GOT3 (cell line): ENCODE results near the gene NAA15.
"Not testable (repeated sequence)": the region's sequence is repeated elsewhere in the genome, so short reads cannot be mapped to it uniquely, and the experiment has no call there.

ENCODE experiments used
- DNase-seq: peaks from one replicate; lab custom pipeline; 2025; ENCODE audit warnings: mixed read lengths; lab: John Stamatoyannopoulos, UW

NAA15 gene

DNA sequence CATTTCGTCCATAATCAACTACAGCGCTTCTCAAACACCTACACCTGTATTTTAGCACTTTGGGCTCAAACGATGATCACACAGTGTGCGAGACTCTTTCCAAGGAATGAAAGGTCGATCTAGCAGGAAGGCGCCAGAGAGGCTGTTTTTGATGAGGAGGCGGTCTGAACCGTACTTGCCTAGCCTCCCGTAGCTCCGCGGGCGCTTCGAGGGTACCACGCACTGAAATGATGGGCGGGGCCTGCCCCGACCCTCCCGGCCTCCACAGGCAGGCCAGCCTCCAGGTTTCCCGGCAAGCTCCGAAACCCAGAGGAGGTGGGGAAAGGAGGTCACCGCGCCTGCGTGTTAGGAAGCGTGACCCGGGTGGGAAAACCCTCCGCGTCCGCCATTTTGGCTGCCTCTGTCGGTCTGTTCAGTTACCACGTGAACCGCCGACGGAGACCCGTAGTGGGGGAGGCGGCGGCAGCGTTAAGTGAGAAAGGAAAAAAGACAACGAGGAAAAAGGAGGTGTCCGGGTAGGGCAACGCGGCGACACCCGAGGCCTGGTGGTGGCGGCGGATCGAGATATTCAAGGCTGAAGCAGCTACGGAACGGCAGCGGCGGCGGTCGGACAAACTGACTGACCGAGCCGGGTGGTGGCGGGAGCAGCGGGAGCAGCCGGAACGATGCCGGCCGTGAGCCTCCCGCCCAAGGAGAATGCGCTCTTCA lies at the start of gene NAA15:
Gene NAA15, plus strand, starts transcription at position 393 of the 708 bp plus-strand sequence. Its CDS starts 273 bp downstream, at position 666.
- DNase-seq: peak; percentile 72

DNA sequence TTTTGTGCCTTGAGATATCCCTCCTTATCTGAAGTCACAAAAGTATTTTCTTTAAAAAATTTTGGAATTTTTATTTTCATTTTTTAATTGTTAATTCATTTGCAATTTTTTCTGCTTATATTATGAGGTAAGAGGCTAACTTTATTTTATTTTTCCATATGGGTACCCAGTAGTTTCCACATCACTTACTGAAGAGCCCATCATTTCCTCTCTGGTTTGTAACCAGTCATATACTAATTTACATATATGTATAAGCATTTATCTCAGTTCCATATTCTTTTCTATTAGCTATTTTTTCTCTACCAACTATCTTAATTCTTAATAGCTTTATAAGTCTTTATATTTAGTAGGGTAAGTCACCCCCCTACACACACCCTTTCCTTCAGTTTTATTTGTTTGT lies 48.3 kb upstream of the NAA15 start:
- DNase-seq: no peak

DNA sequence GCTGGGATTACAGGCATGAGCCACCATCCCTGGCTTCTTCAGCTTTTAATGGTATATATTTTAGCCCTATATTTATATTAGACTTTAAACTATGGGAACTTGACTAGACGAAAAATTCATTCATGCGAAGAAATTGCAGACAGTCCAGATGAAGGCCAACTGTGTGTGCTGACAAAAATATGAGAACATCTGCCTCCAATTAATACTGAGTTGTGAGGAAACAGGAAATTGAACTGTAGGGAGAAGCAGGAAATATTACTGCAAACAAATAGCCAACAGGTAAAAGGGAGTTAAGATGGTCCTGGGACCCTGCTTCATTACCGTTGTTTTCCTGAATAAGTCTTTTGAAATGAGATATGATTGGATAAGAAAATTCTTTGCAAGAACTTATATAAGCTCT lies 47.6 kb upstream of the NAA15 start:
- no peak for DNase-seq

GRCh38 chr4:139255581-139255980 lies 45.7 kb upstream of the NAA15 start:
- DNase-seq: not testable (repeated sequence)

DNA sequence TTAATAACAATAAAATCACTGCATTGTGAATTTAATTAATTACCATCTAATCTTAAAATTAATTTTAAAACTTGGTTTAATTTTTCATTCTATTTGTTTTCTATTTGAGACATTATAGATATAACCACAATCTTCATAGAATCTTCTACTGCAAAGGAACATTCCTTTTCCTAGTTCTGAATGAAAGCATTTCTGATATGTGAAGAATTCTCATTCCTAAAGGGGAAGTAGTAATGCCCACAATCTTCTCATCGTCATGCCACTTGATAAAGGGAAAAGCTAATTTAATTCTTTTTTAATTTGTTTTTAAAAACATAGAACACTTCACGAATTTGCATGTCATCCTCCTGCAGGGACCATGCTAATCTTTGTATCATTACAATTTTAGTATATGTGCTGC lies 45.0 kb upstream of the NAA15 start:
- no peak for DNase-seq

- DNase-seq: no peak
Observed at GRCh38 chr4:139265654-139266053, 35.7 kb upstream of the NAA15 start.

- DNase-seq: no peak
Observed at GRCh38 chr4:139266208-139266582, 35.1 kb upstream of the NAA15 start.

DNA sequence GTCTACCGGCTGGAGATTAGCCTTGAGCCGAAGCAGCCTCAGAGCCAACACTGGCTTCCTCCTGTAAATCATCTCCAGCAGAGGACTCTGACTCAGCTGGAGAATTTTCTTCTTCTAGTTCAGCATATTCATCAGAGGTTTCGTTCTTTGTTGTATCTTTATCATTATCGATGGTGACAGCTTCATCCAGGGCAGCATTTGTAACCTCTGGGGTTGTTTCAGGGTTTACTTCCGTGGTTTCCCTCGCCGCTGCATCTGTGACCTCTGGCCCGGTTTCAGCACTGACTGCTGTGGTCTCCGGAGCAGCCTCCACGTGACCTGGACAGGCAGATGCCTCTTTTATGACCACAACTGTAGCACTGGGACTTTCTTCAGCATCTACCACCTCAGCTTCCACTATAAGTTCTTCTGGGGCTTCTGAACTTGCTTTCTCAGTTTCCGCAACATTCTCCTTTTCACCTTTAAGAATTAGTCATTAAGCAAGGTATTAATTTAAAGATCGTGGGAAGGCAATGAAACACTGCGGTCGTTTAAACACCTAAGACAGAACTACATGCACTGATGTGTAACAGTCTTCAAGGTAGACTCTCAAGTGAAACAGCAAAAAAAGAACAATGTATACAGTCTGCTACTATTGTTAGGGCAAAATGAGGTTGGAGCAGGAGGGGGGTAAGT lies 34.6 kb upstream of the NAA15 start:
- DNase-seq: no peak

DNA sequence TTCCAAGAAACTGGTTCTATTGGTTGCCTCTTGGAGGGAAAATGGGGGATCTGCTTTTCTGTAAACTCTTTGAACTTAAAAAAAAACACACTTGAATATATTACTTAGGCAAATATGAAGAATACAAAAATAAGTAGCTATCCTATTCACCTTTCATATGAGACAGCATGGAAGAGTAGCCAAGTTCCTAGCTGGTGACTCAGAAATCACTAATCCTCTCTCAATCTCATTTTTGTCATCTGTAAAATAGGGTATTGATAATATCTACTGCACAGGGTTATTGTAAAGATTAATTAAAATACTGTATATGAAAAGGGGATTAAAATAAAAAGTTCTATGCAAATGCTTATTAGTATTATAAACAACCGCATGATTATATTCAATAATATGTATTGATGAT lies 34.0 kb upstream of the NAA15 start:
- DNase-seq: no peak

DNA sequence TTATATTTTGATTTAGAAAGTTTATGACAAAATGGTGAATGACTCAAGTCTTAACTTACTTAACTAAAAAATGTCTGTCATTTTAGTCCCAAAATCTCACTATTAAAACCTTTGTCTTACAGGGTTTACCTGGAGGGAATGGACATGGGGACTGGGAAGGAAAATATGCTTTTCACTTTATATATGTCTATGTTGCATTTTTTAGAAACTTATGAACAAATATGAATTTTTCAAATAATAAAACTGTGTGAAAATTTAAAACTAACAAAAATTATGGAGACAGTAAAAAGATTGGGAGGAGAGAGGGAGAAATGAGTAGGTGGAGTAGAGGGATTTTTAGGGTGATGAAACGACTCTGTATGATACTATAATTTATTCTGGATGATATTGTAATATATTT lies 27.5 kb upstream of the NAA15 start:
- DNase-seq: no peak

- DNase-seq: no peak
Observed at GRCh38 chr4:139274790-139275189, 26.5 kb upstream of the NAA15 start.

- DNase-seq: no peak
Observed at GRCh38 chr4:139275281-139275735, 26.0 kb upstream of the NAA15 start.

DNA sequence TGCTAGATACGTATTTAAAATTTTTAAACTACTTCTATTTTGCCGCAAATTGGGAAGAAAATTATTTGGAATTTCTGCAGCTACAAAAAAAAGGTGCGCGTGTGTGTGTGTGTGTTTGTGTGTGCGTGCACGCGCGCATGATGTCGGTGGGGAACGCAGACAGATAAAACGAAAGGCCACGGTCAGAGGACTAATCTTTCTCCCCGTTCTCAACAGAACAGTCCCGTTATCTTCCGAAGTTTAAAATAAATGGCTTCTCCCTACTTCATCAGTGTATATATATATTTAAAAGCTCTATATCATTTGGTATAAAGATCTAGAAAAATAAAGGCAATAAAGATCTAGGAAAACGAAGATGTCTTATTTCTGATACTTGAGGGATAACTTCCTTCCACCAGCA lies 22.8 kb upstream of the NAA15 start:
- no peak for DNase-seq

DNA sequence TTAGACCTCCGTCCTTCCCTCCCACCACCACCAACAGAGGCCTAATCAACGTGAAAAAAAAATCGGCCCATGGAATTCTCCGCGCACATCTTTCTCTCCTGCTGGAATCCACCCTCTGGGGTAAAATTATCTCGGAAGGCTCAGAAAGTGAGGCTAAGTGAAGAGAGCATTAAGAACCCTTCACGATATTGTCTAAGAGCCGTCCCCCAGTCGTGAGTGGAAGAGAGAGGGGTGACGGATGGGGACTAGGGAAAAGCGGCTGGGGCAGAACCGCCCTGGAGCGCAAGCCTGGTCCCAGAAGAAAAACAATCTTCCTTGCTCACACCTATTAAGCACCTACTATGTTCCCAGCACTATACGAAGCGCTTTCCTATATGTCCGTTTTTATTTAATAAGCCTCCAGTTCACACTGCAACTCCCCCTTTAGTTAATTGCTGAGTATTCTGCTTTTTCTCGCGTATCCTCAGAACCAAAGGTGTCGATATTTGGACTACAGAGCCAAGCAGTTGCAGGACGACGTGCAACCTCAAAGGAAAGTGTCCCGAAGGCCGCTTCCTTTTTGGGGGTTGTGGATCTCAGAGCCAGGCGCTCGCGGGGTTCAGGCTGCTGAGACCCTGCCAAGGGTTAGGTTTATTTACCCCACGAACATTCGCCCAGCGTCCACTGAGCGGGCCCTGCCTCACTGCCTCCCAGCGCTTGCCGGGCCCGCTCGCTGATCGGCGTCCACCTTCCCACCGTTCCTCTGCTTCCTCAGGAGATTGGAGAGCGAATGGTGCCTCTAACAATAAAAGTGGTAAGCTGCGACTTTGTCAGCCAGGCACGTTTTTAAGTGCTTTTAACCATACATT lies 22.2 kb upstream of the NAA15 start:
- DNase-seq: no peak

DNA sequence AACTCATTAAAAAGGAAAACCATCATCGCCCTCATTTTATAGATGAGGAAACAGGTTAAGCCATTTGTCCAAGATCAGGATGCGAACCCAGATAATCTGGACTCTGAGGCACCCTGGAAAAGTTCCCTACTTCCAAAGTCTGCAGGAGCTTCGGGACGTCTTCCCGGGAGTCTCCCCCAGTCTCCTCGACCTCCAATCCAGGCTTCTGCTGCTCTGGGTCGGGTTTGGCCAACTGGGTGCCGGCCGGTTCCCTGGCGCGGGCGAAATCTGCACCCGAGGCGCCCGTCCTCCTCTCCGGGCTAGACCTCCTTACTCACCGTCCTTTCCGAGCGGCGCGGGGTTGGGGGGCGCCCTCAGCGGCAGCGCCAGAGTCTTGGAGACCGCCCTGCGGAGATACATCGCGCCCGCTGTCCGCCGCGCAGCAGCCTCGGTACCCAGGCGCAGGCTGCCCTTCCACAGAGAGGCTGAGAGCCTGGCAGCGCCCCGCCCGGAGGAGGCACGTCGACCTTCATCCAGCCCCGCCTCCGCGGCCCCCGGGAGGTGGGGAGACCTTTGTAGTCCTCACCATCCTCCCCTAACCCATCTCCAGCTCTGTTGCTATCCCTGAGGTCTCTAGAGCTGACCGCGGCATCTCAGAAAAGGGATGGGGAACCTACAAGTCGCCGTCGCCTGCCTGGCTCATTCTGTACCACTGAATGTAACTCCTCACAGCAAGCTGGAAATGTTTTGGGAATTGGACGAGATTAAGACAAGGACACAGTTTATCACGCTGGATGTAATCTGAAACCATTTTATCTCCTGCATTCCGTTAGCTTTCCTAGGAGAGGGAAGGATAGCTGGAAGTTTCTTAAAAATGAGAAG lies 21.3 kb upstream of the NAA15 start, which contains the start of gene MGARP:
Gene MGARP, minus strand, starts transcription at position 466 of the 861 bp plus-strand sequence. Its CDS starts 67 bp downstream, at position 399.
- DNase-seq: no peak

DNA sequence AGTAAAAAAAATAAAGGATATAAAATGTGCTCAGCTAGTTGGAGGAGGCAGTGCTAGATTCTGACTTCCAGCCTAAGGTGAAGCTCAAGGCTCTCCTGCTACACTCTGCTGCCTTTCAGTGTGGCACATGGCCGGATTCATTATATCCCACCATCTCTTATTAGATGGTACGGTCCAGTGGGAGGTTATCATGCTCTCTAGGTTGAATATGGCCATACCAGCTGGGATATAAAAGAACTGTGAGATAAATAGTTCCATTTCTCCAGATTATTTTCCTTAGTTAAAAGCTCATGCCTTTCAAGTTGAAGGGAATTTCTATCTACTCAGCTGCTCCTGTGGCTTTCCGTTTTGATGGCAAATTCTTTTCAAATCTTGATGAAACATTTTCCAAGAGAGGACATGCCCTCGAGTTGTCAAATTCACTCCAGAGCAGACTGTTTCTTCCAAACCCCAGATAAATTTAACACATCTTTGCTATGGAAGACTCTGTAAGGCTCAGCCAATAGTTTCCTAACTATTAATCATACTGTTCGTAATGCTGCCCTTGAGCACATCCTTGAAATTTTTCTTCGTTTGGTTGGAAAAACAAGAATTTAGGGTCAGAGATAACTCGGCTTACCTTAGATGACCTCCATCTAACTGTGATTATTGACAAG lies 19.1 kb upstream of the NAA15 start:
- DNase-seq: no peak

- no peak for DNase-seq
Observed at GRCh38 chr4:139282721-139283075, 18.6 kb upstream of the NAA15 start.

GRCh38 chr4:139286186-139286698 lies 15.1 kb upstream of the NAA15 start:
- no peak for DNase-seq

DNA sequence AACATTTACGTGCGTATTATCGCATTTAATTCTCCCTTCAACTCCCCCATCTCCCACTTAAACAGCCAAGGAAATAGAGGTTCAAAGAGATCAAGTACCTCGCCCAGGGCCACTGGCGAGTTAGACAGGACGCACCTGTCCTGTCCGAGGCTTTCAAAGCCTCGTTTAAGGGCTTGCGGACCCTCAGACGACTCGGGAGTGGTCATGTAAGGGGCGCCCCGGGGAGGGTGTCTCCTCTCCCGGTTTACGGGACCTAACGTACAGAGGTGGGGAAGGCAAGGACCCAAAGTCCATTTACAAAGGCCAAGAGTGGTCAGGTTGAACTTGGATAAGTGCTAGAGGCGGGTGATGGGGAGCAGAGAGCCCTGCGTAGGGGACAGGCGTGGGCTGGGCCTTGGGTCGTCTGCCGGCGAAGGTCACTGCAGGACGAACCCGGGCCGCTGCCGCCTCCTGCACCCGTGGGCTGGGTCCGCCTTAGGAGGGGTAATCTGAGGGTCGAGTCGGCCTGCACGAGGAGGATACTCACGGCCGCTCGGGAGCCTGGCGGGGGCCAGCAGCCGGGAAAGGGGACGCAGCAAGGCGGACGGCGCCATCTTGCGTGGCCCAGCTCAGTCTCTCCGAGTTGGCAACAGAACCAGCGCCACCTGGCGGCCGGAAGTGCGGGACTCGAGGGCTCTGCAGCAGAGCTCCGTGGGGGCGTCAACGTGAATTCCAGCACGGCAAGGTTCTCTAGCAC lies 5.9 kb upstream of the NAA15 start:
- DNase-seq: peak; percentile 53

- DNase-seq: no peak
Observed at GRCh38 chr4:139295942-139296299, 5.4 kb upstream of the NAA15 start.
